Caco-2 (cell line): ENCODE data around the gene STOX2. TPM values are rescaled to one million over a fixed set of nuclear protein-coding genes. Genes with fewer than 3 reads are reported as not detected.

ENCODE experiments used
- BruUV-seq: library from RNA; stranded (reverse); fragments of 400-500 nt; replicated peaks from 2 replicates; lab custom pipeline; 2021; lab: Mats Ljungman, UMichigan
- CTCF ChIA-PET: fragments of 300-600 bp; sonication (Branson Sonifier 250); formaldehyde crosslinking; loops from one replicate; lab custom pipeline; 2022; ENCODE audit warnings: antibody characterized with exemption; lab: Charles Lee
- POLR2A ChIA-PET: fragments of 300-600 bp; sonication (Branson Sonifier 250); formaldehyde crosslinking; loops from one replicate; lab custom pipeline; 2022; ENCODE audit warnings: antibody characterized with exemption; lab: Charles Lee
- DNase-seq, 2 experiments: peaks; one replicate each; pipeline versions ENCODE4 v3.0.0 to v3.0.0-alpha.2; 2020 to 2022
- H3K27me3 ChIP-seq: replicated peaks from 2 replicates; pipeline ENCODE4 v1.6.0; 2011; ENCODE audit warnings: low read length; ENCODE audit not compliant: control insufficient read depth, insufficient read depth
- H3K36me3 ChIP-seq: 2 replicates; pipeline ENCODE4 v1.5.1; 2011; ENCODE audit warnings: low read length; ENCODE audit not compliant: control insufficient read depth, insufficient read depth
- H3K4me1 ChIP-seq: fragments of 250-450 bp; sonication (Bioruptor Pico); 2 replicates; pipeline ENCODE4 v1.5.1; 2020; ENCODE audit warnings: mild to moderate bottlenecking
- H3K4me3 ChIP-seq: 2 replicates; pipeline ENCODE4 v1.5.1; 2011; ENCODE audit warnings: low read depth, mild to moderate bottlenecking, control low read depth, low read length
- H3K9me3 ChIP-seq: fragments of 250-450 bp; sonication (Bioruptor Pico); 2 replicates; pipeline ENCODE4 v1.5.1; 2020; ENCODE audit warnings: mild to moderate bottlenecking, moderate library complexity
- H3K27ac Mint-ChIP-seq: one replicate; pipeline ENCODE4 v1.8.0; 2022; ENCODE audit warnings: mixed read lengths; ENCODE audit not compliant: unreplicated experiment
- H3K27me3 Mint-ChIP-seq: one replicate; pipeline ENCODE4 v1.8.0; 2022; ENCODE audit warnings: mixed read lengths; ENCODE audit not compliant: insufficient read depth, unreplicated experiment
- H3K36me3 Mint-ChIP-seq: one replicate; pipeline ENCODE4 v1.8.0; 2022; ENCODE audit warnings: mild to moderate bottlenecking, mixed read lengths; ENCODE audit not compliant: insufficient read depth, unreplicated experiment
- H3K4me1 Mint-ChIP-seq: one replicate; pipeline ENCODE4 v1.8.0; 2022; ENCODE audit warnings: low read depth, mixed read lengths; ENCODE audit not compliant: unreplicated experiment
- H3K4me3 Mint-ChIP-seq: one replicate; pipeline ENCODE4 v1.8.0; 2022; ENCODE audit warnings: mild to moderate bottlenecking, moderate library complexity, mixed read lengths; ENCODE audit not compliant: unreplicated experiment
- H3K9me3 Mint-ChIP-seq: one replicate; pipeline ENCODE4 v1.8.0; 2022; ENCODE audit warnings: mixed read lengths; ENCODE audit not compliant: unreplicated experiment
- intact Hi-C: fragments of 100-400 bp; cut with micrococcal nuclease; formaldehyde crosslinking; loops from one replicate; pipeline ENCODE4 v1.10.0; 2022; ENCODE audit not compliant: unreplicated experiment
- total RNA-seq: library from RNA; stranded (reverse); gene quantifications from 2 replicates; pipeline ENCODE4 v1.2.3, GENCODE V29; 2022
- TF ChIP-seq, protein P1 (sequence below), 2 experiments: fragments of 200-600 bp in 1 of 2; IDR thresholded peaks; 1 replicate in 1 of 2; 2 replicates in 1 of 2; pipeline versions ENCODE4 v1.5.1 to v1.8.0; 2011 to 2022; ENCODE audit warnings: antibody characterized with exemption in 1 of 2, control low read depth in 1 of 2, inconsistent platforms in 1 of 2, low read depth in 1 of 2, low read length in 1 of 2, mild to moderate bottlenecking in 1 of 2, moderate library complexity in 1 of 2; ENCODE audit not compliant: insufficient read depth in 1 of 2, severe bottlenecking in 1 of 2, unreplicated experiment in 1 of 2

The STOX2 gene
- total RNA-seq, 1 experiment from 2014 or later: 1.8 TPM

GRCh38 chr4:183967266-183967665 lies 62.2 kb downstream of the STOX2 start:
- H3K27ac Mint-ChIP-seq: no peak overlapping the region
- POLR2A ChIA-PET: no interaction called here

DNA sequence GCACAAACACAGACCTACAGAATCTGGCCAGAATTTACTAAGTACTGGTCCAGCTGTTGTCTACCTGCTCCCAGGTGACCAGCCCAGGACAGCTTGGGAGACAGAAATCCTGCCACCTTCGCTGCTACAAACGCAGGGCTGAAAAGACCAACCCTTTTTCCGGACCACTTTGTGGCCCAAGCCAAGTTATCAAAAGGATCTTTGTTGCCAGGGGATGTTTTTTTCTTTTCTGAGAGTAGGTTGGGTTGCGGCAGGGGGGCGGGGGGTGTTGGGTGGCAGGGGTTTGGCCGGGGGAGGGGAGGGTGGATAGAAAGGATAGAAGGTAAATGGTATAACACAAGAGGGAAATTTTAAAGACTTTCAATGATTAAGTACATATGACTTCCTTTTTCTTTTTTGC lies 63.4 kb downstream of the STOX2 start:
- ChIA-PET POLR2A (no interaction called here), CTCF (no interaction called here)
- TF ChIP-seq, protein P1, sequence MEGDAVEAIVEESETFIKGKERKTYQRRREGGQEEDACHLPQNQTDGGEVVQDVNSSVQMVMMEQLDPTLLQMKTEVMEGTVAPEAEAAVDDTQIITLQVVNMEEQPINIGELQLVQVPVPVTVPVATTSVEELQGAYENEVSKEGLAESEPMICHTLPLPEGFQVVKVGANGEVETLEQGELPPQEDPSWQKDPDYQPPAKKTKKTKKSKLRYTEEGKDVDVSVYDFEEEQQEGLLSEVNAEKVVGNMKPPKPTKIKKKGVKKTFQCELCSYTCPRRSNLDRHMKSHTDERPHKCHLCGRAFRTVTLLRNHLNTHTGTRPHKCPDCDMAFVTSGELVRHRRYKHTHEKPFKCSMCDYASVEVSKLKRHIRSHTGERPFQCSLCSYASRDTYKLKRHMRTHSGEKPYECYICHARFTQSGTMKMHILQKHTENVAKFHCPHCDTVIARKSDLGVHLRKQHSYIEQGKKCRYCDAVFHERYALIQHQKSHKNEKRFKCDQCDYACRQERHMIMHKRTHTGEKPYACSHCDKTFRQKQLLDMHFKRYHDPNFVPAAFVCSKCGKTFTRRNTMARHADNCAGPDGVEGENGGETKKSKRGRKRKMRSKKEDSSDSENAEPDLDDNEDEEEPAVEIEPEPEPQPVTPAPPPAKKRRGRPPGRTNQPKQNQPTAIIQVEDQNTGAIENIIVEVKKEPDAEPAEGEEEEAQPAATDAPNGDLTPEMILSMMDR (IDR thresholded peaks at IDR 0.05; ENCODE audit: insufficient read depth in 1 of 2, low read depth in 1 of 2, low read length in 1 of 2, severe bottlenecking in 1 of 2, unreplicated experiment in 1 of 2): no peak
- Mint-ChIP-seq H3K4me3 (no peak overlapping the region), H3K9me3 (peaks cover 3% of the 10 kb centered on the region), H3K36me3 (no peaks in the 10 kb centered on the region), H3K27me3 (peaks cover 24% of the 10 kb centered on the region), H3K4me1 (no peaks in the 10 kb centered on the region), H3K27ac (no peak overlapping the region)
- DNase-seq: no peak
- no TSS peak for BruUV-seq
- intact Hi-C loops: no loop called here
- no peaks in the 10 kb centered on the region for H3K9me3 ChIP-seq
- H3K4me3 ChIP-seq: no peak overlapping the region
- H3K4me1 ChIP-seq: no peaks in the 10 kb centered on the region
- H3K27me3 ChIP-seq: peaks cover 1% of the 10 kb centered on the region; the same call in 1 of the 2 replicates
- no peaks in the 10 kb centered on the region for H3K36me3 ChIP-seq

More at GRCh38 chr4:183967266-183967665, 62.2 kb downstream of the STOX2 start:
- H3K4me3 ChIP-seq: no peak overlapping the region
- Mint-ChIP-seq H3K27me3 (peaks cover 24% of the 10 kb centered on the region), H3K36me3 (no peaks in the 10 kb centered on the region), H3K4me1 (no peaks in the 10 kb centered on the region), H3K4me3 (no peak overlapping the region), H3K9me3 (no peaks in the 10 kb centered on the region)
- H3K36me3 ChIP-seq: no peaks in the 10 kb centered on the region
- no peaks in the 10 kb centered on the region for H3K9me3 ChIP-seq
- CTCF ChIA-PET: no interaction called here
- BruUV-seq: no TSS peak
- TF ChIP-seq, protein P1 (IDR thresholded peaks at IDR 0.05; ENCODE audit: insufficient read depth in 1 of 2, low read depth in 1 of 2, low read length in 1 of 2, severe bottlenecking in 1 of 2, unreplicated experiment in 1 of 2): no peak
- DNase-seq: no peak
- H3K27me3 ChIP-seq: peaks cover 1% of the 10 kb centered on the region; the same call in 1 of the 2 replicates
- no peaks in the 10 kb centered on the region for H3K4me1 ChIP-seq
- intact Hi-C loops: no loop called here

- H3K27ac Mint-ChIP-seq: no peak overlapping the region
- DNase-seq: no peak
- ChIA-PET CTCF (no interaction called here), POLR2A (interaction anchor here (0.6 kb wide), 1 partner anchor 18 kb away, joined by 4 read pairs; no protein-coding TSS in a partner anchor)
- no peaks in the 10 kb centered on the region for H3K4me1 Mint-ChIP-seq
- H3K4me3 ChIP-seq: no peak overlapping the region
- TF ChIP-seq, protein P1 (IDR thresholded peaks at IDR 0.05; ENCODE audit: insufficient read depth in 1 of 2, low read depth in 1 of 2, low read length in 1 of 2, severe bottlenecking in 1 of 2, unreplicated experiment in 1 of 2): no peak
- H3K9me3 Mint-ChIP-seq: peaks cover 7% of the 10 kb centered on the region
- BruUV-seq: no TSS peak
- intact Hi-C loops: no loop called here
- H3K9me3 ChIP-seq: peaks cover under 1% of the 10 kb centered on the region
- no peaks in the 10 kb centered on the region for H3K36me3 ChIP-seq
- no peak overlapping the region for H3K4me3 Mint-ChIP-seq
- no peaks in the 10 kb centered on the region for H3K36me3 Mint-ChIP-seq
- H3K4me1 ChIP-seq: no peaks in the 10 kb centered on the region
- H3K27me3 ChIP-seq: peaks cover 1% of the 10 kb centered on the region; the same call in 1 of the 2 replicates
- H3K27me3 Mint-ChIP-seq: peaks cover 24% of the 10 kb centered on the region
These were observed 63.8 kb downstream of the STOX2 start for GRCh38 chr4:183968931-183969330.
